ENCODE results near the gene FBXL15. TPM values are rescaled to one million over a fixed set of nuclear protein-coding genes. Genes with fewer than 3 reads are reported as not detected.
A peak's percentile ranks its signal among the peaks of the same experiment; 100 is the strongest.

Gene FBXL15
- total RNA-seq, 1 experiment from 2014 or later: 24.6 TPM

- TF ChIP-seq ZNF281 (CRISPR knock-in tag; IDR thresholded peaks at IDR 0.05): no peak
- TF ChIP-seq GTF2I (CRISPR knock-in tag; conservative IDR thresholded peaks at IDR 0.05): no peak
- no peak for TF ChIP-seq ERG (CRISPR knock-in tag; IDR thresholded peaks at IDR 0.05)
- TF ChIP-seq ETV6 (CRISPR knock-in tag; IDR thresholded peaks at IDR 0.05): no peak
- TF ChIP-seq FOXK1 (CRISPR knock-in tag; IDR thresholded peaks at IDR 0.05): no peak
These were observed 8.3 kb upstream of the FBXL15 start (continued) for GRCh38 chr10:102412293-102412692.

GRCh38 chr10:102413053-102413705, 7.5 kb upstream of the FBXL15 start:
- Mint-ChIP-seq H3K9me3 (no peaks in the 10 kb centered on the region), H3K4me3 (no peak overlapping the region), H3K4me1 (peaks cover 35% of the 10 kb centered on the region), H3K36me3 (no peaks in the 10 kb centered on the region), H3K27me3 (ENCODE audit: low read depth) (peaks cover 47% of the 10 kb centered on the region), H3K27ac (no peak overlapping the region)
- DNase-seq (ENCODE audit: low spot score) (peak; percentile 64), ATAC-seq (no peak)
- TF ChIP-seq JAZF1 (CRISPR knock-in tag; IDR thresholded peaks at IDR 0.05) (no peak), OVOL2 (CRISPR knock-in tag; IDR thresholded peaks at IDR 0.05; ENCODE audit: borderline replicate concordance) (no peak), ZNF425 (CRISPR knock-in tag; conservative IDR thresholded peaks at IDR 0.05) (no peak), FOXP4 (CRISPR knock-in tag; IDR thresholded peaks at IDR 0.05) (no peak), ESRRA (CRISPR knock-in tag; IDR thresholded peaks at IDR 0.05; ENCODE audit: borderline replicate concordance) (no peak), NR1H2 (CRISPR knock-in tag; IDR thresholded peaks at IDR 0.05) (no peak), ZNF232 (CRISPR knock-in tag; IDR thresholded peaks at IDR 0.05) (no peak), GRHL2 (CRISPR knock-in tag; IDR thresholded peaks at IDR 0.05; ENCODE audit: insufficient replicate concordance, severe bottlenecking) (no peak)
- ChIA-PET POLR2A (interaction anchor here (1.0 kb wide), 1 partner anchor 19 kb away, joined by 3 read pairs; the partner anchor contains the start of gene CUEDC2), CTCF (interaction anchor here (0.7 to 5.5 kb wide), 11 partner anchors 9 to 182 kb away, joined by 3 to 61 read pairs (median 4); partner anchors contain the start of genes NFKB2 and SUFU)

- CTCF ChIA-PET: interaction anchor here (0.9 to 5.5 kb wide), 7 partner anchors 8 to 183 kb away, joined by 3 to 61 read pairs (median 4); partner anchors contain the start of gene SUFU
- H3K27ac Mint-ChIP-seq: no peak overlapping the region
- ATAC-seq (no peak), DNase-seq (ENCODE audit: low spot score) (no peak)
- H3K9me3 Mint-ChIP-seq: no peaks in the 10 kb centered on the region
- peaks cover 42% of the 10 kb centered on the region for H3K27me3 Mint-ChIP-seq (ENCODE audit: low read depth)
- no peaks in the 10 kb centered on the region for H3K36me3 Mint-ChIP-seq
- POLR2A ChIA-PET: no interaction called here
- no peak overlapping the region for H3K4me3 Mint-ChIP-seq
- peaks cover 35% of the 10 kb centered on the region for H3K4me1 Mint-ChIP-seq
- TF ChIP-seq ZNF219 (CRISPR knock-in tag; IDR thresholded peaks at IDR 0.05; ENCODE audit: borderline replicate concordance) (no peak), NFE2L1 (CRISPR knock-in tag; IDR thresholded peaks at IDR 0.05) (no peak), E2F1 (CRISPR knock-in tag; IDR thresholded peaks at IDR 0.05) (no peak), SP1 (CRISPR knock-in tag; conservative IDR thresholded peaks at IDR 0.05) (no peak), ZNF263 (CRISPR knock-in tag; IDR thresholded peaks at IDR 0.05; ENCODE audit: low read depth) (no peak), TCF7 (CRISPR knock-in tag; IDR thresholded peaks at IDR 0.05; ENCODE audit: low read depth) (no peak), ETV6 (CRISPR knock-in tag; IDR thresholded peaks at IDR 0.05) (no peak), NFATC4 (CRISPR knock-in tag; IDR thresholded peaks at IDR 0.05) (no peak), TEAD1 (CRISPR knock-in tag; IDR thresholded peaks at IDR 0.05) (no peak), SMAD3 (CRISPR knock-in tag; IDR thresholded peaks at IDR 0.05; ENCODE audit: borderline replicate concordance) (no peak), TP53 (CRISPR knock-in tag; IDR thresholded peaks at IDR 0.05) (no peak)
These were observed 6.7 kb upstream of the FBXL15 start for GRCh38 chr10:102413806-102414561.

Data from WTC11 (cell line).